NCI-H146 treated with DMSO at 0.1 percent for 48 hours (cell line): Measurements from ENCODE around the gene PNLIPRP1.

Experiments used
- DNase-seq: peaks from one replicate; lab custom pipeline; 2025; ENCODE audit not compliant: unreplicated experiment; lab: John Stamatoyannopoulos, UW

Gene PNLIPRP1

DNA sequence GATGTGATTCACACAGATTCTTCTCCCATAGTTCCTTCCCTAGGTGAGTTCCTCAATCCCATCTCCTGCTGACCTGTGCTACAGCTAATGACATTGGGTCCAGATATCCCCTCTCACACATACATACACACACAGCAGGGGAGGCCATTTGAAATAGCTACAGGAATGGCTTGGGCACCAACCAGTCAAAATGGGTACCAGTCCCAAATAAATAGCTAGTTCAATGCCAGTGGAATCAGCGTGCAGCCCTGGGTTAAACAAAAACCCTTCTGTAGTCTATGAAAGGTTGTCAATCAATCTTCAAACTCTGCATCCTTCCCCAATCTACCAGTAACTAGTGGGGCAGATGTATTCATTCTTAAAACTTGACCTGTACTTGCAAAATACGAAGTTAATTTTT lies 39.3 kb downstream of the PNLIPRP1 start:
- no peak for DNase-seq

DNA sequence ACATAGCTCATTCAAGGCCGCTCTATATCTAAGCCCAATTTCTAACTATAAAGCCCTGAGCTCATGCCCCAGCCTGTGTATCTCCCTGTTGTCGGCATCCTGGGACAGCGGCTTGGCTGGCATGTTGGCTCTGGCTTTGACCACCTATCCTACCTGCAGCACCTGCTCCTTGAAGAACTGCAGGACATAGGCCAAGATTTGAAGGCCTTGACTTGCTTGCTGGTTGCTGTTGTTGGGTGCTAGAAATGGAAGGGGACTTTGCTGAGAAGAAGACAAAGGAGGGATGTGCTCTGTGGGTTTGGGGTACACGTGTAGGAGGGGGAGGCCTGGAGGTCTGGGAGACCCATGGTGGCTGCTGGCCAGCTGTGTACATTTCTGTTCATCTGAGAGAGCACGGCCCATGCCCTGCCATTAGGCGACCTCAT lies 41.1 kb downstream of the PNLIPRP1 start:
- no peak for DNase-seq

DNA sequence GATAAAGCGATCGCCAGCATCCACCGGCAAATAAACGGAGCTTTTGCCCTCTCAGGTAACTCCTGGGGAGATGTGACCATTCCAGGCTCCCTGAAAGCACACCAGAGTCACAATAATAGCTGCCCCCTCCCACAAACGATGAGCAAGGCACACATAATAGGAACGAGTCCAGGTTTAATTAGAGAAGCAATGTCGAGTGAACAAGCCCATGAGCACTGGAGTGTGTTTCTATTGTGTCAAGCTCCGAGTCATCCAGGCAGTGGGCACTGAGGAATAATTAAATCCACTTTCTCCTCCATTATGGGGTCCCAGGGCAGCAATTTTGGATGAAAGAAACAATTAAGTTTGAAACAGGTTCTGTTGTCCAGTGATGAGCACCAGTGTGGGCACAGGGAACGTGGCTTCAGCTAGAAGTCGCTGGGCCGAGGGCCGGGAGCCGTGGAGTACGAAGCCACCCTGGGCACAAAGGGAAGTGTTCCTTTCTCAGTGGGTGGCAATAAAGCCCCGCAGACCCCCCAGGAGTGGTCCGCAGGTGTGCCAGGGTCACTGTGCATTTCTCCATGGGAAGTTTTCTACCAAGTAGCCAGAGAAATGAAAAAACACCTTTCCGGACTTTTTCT lies 41.9 kb downstream of the PNLIPRP1 start:
- DNase-seq = no peak

DNA sequence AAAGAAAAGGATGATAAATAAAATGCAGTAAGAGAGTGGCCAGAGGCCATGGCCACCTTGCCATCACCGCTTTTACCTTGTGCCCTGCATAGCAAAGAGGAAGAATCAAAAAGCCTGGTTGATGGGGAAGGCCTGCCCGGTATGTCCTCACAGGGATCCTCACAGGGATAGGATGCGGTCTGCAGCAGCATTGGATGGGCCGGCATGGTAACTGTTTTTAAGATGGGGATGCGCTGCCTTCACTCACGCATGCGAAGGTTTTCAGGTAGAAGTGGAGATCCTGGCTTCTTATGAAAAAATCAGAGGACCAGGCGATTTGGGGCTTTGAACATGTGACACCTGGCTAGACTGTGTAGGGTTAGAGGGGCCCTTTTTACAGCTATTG lies 42.4 kb downstream of the PNLIPRP1 start:
- DNase-seq = no peak

DNA sequence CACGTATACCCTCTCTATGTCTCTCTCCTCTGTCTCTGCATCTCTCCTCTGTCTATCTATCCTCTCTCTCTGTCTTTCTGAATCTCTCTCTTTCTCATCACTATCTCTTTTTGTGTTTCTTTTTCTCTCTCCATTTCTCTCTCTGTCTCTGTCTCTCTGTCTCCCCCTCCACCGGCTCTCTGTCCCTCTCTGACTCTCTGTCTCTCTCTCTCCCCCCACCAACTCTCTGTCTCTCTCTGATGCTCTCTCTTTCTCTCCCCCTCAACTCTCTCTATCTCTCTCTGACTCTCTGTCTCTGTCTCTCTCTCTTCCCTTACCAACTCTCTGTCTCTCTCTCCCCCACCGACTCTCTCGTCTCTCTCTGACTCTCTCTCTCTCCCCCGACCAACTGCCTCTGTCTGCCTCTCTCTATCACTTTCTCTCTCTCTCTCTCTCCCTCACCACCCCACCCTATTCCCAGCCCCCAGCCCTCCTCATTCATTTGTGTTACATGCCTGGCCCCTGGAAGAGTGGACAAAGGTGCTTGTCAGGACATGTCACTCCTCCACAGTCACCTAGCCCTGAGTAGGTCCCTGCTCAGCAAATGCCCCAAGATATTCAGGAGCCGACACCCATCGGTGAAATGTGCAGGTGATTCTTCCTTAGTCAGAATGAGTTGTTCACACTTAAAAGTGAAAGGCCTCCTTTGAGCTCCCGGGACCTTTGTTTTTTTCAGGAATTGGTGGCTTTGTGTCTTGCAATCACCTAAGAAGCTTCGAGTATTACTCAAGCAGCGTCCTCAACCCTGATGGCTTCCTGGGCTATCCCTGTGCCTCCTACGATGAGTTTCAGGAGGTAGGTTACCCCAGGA lies 43.6 kb downstream of the PNLIPRP1 start:
- DNase-seq = no peak

DNA sequence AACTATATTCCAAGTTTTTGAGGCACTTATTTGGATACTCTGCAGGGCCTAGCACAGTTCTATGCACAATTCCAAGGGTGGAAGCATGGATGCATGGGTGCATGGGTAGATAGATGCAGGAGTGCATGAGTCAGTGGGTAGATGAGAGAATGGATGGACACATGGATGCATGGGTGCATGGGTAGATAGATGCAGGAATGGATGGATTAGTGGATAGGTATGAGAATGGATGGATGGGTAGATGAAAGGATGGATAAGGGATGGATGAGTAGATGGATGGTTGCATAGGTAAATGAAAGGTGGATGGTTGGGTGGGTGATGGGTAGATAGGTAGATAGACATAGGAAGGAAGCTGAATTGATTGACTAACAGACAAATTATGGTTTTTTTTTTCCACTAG lies 45.6 kb downstream of the PNLIPRP1 start:
- DNase-seq = no peak

DNA sequence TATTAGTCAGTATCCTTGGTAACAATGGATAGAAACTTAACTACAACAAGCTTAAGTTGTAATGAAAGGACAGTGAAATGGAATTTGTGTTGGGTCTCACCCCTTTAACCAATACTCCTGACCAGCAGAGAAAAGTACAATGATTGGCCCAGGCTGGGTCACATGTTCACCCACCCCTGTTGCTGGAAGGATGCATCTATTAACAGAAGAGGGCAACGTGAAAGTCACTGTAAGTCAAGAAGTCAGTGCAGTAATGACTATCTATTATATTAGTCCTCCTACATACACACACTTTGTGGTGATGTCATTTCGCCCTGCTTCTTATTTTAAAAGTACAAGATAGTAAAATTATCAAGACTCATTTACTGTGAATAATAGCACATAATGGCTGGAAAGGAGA lies 46.2 kb downstream of the PNLIPRP1 start:
- DNase-seq = no peak

DNA sequence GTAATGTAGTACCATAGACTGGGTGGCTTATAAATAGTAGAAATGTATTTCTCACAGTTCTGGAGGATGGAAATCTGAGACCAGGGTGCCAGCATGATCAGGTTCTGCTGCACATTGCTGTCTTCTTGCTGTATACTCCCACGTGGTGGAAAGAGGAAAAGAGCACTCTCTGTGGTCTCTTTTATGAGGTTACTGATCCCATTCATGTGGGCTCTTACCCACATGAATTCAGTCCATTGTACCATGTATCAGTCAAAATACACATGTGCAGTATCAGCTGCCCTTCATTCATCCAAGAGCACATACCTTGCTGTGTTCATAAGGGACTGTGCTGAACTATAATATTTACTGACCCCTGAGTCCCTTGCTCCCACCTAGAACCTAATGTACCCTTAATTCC lies 47.1 kb downstream of the PNLIPRP1 start:
- no peak for DNase-seq

DNA sequence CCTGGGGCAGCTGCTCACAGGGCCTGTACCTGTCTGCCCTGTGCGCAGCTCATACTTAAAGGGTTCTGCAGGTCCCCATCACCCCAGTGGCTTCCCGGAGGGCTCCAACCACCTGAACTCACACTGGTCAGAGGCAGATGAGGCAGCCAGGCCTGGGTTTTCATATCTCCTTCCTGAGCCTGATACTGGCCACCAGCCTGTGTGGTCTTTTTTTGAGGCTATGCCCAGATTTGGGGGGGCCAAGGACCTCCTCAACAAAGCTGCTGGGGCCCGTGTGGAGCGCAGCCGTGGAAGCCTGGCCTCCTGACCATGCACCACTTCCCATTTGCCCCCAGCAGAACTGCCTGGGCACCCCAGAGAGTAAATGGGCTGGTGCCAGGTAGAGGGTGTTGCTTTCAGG lies 55.7 kb downstream of the PNLIPRP1 start:
- DNase-seq = no peak

DNA sequence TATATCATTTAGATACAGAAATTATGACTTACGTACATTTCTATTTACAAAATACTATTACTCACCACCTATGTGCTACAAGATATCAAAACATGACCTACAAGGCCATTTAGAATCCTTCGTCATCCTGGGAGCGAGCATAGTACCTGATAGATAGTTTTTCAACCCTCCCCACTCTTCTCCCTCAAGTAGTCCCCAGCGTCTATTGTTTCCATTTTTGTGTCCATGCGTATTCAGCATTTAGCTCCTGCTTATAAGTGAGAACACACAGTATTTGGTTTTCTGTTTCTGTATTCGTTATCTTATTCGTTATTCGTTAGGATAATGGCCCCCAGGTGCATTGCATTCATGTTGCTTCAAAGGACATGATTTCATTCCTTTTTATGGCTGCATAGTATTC lies 58.1 kb downstream of the PNLIPRP1 start:
- no peak for DNase-seq

DNA sequence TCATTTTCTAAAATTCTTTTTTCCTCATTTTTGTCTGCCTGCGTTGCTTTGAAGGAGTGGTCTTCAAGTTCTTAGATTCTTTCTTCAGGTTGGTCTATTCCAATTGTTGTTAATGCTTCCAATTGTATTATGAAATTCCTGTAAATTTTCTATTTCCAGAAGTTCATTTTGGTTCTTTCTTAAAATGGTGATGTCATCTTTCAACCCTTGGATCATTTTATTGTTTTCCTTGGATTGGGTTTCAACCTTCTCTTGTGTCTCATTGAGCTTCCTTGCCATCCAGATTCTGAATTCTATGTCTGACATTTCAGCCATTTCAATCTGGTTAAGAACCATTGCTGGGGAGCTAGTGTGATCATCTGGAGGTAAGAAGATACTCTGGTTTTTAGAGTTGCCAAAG lies 63.1 kb downstream of the PNLIPRP1 start:
- DNase-seq = no peak

DNA sequence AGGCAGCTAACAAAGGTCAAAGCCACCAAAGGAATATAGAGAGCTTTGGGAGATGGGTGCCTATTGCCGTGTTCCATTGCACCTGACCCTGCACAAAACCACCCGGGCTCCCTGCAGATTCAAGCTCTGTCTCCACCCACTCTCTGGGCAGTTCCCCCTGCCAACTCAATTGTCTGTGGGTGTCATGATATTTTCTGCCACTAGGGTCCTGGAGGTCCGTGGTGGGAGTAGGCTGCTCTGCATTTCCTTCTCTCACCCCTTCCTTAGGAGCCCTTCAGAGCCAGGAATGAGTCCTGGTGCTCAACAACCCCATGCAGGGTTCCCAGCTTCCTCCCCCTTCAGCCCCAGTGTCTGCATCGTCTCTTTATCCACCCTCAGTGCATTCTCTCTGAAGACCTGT lies 64.1 kb downstream of the PNLIPRP1 start:
- DNase-seq = no peak

DNA sequence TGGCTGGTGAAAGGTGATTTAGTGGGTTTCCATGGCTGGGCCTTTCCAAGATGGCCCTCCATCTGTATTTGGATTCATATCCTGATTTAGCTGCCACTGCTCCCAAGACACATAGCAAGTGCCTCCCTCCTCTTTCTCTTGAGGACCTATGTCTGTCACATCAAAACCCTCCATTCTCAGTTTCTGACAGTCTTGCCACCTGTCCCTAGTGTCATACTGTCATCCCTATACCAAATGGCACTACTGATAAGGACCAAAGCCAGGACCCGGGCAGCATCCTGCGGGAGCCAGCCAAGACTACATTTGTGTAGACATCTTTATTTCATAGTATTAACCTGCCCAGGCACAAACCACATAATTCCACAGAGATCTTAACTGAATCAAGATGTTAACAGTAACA lies 64.8 kb downstream of the PNLIPRP1 start:
- no peak for DNase-seq

DNA sequence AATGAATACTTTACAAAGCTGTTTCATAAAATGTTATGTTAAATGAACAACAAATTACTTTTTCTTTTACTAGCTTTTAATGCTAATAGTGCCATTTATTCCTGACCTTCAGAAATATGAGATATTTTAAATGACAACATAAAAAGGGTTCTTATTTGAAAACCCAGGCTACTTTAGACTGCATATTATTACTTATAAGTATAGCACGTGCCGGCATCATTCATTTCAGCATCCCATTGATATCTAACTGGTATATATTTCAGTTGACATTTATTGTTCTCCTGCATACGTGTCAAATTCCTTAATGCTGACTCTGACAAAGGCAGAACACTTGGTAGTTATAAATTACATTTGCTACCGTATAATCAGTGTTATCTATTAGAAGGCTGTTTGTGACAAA lies 65.3 kb downstream of the PNLIPRP1 start:
- DNase-seq = no peak

DNA sequence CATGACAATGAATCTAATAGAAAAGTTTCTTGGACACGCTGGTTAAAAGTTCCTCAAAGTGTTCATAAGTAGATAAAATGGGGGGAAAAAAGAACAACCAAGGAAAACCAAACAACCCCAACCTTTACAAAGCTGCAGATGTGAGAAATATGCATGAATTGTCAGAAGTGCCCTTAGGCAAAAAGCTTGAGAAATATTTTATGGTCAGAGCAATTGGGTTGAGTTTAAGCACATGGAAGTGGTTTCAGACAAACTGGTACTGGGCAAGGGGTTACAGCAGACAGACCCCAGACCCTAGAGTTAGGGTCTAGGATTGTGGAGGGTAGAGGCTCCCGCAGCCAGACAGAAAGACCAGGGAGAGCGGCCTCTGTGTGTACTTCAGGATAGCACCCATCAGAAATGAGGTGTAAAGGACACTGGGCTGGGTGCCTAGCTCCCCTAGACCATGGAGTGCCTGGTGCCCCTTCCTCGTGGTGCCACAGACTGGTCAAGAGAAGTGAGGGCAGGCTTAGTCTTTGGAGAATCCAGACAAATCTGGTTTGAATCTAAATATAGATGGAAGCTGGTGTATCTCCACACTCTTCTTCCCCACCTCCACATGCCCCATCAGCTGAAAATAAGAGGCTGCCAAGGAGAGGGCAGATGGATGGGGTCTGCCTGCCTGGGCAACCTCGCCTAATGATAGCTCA lies 67.2 kb downstream of the PNLIPRP1 start:
- DNase-seq = no peak
